ENCODE results near the gene DEF6.

DEF6 gene

DNA sequence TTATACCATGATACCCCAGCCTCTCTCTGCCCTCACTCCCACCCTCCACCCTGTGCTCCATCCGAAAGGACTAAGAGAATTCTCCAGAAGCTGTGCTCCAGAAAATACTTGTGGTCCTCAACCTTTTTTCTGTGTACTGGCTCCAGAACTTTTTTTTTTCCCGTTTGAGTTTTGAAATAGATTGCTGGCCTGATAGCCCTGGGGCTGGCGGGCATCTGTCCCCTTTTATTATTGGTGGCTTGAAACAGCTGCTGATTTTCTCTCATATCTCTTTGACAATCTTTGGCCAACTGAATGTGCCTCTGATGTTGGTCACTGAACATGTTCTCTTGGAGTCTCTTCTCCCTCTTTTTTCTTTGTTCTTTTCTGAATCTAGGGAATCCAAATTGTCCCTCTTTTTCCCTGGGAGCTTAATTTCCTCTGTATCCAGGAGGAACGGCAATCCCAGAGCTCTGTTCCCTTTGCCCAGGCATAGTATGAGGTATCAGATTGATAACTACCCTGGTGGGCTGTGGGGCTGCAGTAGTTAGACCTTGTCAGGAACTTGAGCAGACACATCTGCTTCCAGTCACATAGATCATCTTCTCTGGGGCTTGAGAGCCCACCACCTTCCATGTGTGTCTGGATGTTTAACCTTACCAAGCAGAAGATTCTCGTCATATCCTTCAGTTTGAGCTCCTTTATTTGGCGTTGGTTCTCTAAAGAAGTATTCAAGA is 46.4 kb downstream of the DEF6 start:
- no peak for DNase-seq (ENCODE audit: low read depth in 2 of 2)

DNA sequence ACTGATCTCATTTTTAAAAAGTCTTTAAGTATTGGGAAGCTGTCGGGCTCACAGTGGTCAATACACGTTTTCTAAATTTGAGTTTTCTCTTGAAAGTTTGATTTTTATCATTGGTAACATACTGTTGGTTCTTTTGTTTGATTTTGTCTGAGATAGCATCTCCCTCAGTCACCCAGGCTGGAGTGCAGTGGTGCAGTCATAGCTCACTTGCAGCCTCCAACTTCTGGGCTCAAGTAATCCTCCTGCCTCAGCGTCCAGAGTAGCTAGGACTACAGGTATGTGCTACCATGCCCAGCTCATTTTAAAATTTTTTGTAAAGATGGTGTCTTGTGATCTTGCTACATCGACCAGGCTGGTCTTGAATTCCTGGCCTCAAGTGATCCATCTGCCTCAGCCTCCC is 53.8 kb downstream of the DEF6 start:
- DNase-seq (ENCODE audit: low read depth in 2 of 2), result no peak

DNA sequence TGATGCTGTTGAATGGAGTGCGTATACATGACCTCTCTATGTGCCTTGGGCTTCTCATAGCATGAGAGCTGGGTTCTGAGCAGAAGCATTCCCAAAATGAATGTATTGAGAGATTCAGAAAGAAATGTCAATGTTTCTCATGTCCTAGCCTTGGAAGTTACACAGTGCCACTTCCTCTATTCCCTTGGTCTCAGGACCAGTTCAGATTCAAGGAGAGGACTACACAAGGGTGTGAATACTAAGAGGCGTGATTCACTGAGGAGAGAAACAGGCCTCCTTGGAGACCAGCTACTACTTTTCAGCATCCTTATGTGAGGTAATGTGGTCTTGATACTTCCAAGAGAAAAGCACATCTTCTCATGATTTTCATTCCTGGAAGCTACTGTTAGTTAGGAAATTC is 55.1 kb downstream of the DEF6 start:
- no peak for DNase-seq (ENCODE audit: low read depth in 2 of 2)

DNA sequence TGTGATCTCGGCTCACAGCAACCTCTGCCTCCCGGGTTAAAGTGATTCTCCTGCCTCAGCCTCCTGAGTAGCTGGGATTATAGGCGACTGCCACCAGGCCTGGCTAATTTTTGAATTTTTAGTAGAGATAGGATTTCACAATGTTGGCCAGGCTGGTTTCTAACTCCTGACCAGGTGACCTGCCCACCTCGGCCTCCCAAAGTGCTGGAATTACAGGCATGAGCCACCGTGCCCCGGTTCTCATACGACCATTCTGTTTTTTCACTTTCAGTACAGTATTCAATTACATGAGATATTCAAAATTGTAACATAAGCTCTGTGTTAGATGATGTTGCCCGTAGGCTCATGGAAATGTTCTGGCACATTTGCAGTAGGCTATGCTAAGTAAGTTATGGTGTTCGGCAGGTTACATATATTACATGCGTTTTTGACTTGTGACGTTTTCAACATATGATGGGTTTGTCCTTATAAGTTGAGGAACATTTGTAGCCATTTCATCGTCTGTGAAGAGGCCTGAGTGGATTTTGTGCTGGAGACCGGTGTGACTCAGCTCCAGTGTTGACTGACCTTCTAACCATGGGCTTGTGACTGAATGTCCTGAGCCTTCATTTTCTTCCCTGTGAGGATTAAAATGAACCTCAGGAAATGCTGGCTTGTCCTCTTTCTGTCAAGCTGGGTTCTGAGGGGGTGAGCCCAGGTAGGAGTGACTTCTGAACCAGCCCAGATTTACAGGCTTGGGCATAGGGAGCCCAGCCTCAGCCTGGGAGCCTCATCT is 56.9 kb downstream of the DEF6 start:
- no peak for DNase-seq (ENCODE audit: low read depth in 2 of 2)

DNA sequence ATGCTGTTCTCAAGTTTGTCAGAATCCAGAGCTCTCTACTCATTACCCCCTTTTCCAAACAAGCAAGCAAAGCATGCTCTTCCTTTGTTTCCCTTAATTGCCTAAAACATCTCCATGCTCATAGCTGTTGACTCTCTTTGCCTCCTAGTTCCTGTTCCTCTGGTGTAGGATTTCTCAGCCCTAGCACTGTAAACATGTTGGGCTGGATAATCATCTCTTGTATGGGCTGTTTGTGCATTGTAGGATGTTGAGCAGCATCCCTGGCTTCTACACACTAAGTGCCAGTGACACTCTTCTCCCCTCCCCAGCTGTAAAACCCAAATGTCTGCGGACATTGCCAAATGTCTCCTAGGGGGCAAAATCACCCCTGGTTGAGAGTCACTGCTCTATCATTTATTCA is 58.8 kb downstream of the DEF6 start:
- DNase-seq (ENCODE audit: low read depth in 2 of 2), result no peak

DNA sequence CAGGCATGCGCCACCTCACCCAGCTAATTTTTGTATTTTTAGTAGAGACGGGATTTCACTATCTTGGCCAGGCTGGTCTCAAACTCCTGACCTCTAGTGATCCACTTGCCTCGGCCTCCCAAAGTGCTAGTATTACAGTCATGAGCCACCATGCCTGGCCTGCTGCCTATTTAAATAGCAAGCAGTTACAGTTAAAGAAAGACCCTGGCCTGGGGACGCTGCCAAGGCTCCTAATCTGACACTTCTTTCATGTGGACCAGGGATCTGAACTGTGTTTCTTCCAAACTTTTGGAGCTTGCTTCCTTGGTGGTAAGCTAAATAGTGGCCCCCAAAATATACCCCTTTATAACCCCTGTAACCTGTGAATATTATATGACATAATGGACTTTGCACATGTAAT is 60.1 kb downstream of the DEF6 start:
- no peak for DNase-seq (ENCODE audit: low read depth in 2 of 2)

DNA sequence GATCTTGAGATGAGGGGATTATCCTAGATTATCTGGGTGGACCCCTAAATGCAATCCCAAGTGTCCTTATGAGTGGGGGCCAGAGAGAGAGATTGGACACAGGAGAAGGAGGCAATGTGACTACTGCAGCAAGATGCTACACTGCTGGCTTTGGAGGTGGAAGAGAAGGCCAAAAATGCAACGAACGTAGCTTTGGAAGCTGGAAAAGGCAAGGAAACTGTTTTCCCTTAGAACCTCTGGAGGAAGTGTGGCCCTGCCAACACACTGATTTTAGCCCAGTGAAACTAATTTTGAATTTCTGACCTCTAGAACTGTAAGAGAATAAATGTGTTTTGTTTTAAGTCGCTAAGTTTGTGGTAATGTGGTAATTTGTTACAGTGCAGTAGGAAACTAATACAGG is 60.5 kb downstream of the DEF6 start:
- no peak for DNase-seq (ENCODE audit: low read depth in 2 of 2)

DNA sequence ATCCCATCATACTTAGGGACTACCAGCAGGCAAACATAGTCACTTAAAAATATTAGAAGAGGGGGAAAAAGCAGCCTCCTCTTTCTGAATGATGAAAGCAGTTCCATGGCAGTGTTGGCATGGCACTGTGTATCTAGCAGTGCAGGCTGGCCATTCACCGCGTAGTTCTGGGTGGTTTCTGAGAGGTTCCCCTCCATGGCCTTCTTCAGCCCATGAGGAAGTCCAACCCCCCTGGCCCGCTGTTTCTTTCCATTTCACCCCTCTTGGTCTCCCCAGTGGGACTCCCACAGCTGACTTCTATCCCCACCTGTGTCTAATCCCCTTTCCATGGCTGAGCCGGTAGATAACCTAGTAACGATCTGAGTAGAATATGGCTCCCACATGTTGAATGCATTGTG is 61.7 kb downstream of the DEF6 start:
- no peak for DNase-seq (ENCODE audit: low read depth in 2 of 2)

DNA sequence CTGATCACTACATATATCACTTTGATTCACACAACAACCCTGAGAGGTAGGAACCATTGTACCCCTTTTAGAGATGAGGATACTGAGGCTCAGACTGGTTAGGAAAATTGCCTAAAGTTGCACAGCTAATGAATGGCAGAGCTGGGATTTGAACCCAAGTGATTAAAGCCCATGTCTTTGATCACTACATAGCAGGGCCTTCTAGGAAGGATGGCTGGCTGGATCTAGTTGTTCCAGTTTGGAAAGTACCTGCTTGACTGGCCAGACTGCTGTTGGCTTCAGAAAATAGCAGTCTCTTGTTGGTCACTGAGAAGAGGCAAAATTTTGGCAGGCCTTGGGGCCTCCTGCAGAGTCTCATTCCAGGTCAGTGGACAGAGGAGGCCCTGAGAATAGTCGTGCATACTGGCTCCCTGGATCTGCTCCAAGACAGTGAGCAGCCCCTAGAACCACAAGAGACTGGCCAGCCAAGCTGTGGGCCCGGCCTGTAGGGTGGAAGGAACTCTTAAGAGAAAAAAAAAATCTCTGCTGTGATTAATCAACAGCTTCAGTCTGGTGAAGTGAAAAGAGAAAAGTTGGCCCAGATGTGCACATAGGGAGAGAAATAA is 62.2 kb downstream of the DEF6 start:
- DNase-seq (ENCODE audit: low read depth in 2 of 2), result no peak

DNA sequence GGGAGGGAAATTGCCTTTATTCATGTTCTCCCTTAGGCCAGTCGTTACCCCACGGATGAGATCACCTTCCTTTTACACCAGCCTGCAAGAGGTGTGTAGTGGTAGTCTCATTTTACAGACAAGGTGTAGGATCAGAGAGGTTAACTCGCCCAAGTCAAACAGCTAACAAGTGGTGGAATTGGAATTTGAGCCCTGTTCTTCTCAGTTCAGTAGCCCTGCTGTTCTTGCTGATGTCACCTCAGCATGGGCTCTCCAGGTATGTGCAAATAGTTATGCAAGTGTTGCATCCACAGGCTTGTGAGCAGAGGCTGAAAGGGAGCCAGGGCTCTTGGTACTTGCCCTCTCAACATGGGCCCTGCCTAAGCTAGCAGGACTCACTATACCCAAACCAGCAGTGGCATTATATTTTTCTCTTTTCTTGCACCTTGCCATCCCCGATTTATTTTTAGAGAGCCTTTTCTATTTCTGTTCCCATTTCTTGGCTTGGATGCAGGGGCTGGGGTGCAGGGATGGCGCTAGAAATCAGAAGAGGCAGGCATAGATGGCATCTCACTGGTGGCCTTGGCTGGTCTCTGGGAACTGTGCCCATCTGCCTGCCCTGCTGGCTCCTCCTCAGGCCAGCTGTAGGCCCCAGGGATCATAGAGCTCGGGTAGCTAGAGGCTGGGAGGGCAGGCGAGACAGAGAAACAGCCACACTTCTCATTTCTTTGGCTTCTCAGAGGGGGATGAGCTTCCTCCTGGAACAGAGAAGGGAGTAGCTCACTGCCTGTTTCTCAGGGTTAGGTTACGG is 62.9 kb downstream of the DEF6 start:
- DNase-seq (ENCODE audit: low read depth in 2 of 2), result no peak

DNA sequence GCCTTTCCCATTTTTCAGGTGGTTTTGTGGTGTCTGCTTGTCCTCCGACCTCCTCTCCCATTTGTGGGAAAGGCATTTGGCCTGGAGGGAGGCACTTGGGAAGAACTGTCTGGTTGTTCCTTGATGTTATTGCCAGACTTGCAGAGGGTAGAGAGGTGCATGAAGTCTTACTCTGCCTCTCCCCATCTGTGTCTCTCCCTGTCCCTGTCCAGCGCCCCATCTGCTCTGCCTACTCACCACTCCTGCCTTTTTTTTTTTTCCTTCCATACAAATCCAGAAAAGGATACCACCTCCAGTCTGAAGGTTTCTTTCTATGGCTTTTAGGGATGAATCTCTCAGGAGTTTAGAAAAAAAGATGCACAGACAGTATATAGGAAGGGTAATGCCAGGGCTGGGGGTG is 64.6 kb downstream of the DEF6 start:
- DNase-seq (ENCODE audit: low read depth in 2 of 2), result no peak

DNA sequence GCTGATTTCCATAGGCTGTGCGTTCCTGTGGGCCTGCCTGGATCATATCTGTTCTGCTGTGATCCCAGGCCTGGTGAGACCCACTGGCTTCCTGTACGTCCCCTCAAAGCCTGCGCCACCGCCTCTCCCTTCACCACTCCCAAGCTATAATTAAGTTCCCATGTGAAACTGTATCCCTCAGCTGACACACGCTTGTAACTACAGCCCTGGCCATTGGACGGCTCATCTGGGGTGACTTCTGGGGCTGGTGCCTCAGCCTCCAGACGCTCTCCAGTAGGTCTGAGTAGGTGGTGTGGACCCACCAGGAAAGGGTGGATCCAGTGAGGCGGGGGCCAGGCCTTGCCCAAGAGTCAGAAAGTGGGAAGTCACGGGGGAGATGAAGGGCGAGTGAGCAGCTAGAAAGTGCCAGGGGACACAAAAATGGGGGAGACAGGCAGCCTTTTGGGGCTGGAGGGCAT is 65.7 kb downstream of the DEF6 start:
- DNase-seq (ENCODE audit: low read depth in 2 of 2), result no peak

DNA sequence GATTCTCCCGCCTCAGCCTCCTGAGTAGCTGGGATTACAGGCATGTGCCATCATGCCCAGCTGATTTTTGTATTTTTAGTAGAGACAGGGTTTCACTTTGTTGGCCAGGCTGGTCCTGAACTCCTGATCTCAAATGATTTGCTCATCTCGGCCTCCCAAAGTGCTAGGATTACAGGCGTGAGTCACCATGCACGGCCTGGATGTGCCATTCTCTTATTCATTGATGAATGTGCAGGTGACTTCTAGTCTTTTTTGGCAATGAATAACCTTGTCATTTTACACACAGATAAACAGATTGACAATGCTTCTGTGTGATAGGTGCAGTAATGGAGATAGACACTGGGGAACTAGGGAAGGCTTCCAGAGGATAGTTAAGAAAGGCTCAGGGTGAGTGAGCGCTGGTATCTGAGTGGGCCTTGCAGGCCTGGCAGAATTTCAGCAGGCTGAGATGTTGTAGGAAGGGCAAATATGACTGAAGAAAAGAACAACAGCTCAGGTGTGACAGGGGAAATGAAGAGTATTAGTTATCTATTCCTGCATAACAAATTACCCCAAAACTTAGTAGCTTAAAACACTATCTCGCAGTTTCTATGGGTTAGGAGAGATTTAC is 68.1 kb downstream of the DEF6 start:
- no peak for DNase-seq (ENCODE audit: low read depth in 2 of 2)

DNA sequence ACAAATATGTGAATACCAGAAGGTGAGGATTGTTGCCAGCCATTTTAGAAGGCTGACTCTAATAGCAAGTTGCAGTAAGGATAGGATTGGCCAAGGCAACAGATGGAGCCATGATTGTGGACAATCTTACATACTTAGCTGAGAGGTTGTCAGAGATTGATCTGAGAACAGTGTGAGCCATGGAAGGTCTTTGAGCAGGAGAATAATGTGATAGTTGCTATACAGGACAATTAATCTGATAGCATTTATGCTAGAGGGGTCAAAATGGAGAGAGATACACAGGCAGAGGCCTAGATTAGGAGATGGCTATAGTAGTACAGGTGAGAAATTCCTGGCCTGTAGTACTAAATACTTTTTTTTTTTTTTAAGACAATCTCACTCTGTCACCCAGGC is 68.6 kb downstream of the DEF6 start:
- no peak for DNase-seq (ENCODE audit: low read depth in 2 of 2)

DNA sequence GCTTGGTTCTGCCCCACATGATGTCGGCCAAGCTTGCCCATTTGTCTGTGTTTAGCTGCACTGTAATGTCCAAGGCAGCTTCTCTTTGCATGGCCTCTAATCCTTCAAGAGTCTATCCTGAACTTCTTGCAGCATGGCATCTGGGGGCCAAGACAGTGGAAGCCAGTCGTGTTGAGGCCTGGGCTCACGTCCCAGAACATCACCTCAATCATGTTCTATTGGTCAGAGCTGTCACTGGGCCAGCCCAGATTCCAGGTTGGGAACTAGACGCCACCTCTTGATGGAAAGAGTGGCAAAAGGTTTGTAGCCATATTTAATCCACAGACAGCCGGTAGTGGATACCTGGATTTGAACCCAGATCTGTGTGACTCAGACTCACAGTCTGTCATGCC is 70.0 kb downstream of the DEF6 start:
- no peak for DNase-seq (ENCODE audit: low read depth in 2 of 2)

DNA sequence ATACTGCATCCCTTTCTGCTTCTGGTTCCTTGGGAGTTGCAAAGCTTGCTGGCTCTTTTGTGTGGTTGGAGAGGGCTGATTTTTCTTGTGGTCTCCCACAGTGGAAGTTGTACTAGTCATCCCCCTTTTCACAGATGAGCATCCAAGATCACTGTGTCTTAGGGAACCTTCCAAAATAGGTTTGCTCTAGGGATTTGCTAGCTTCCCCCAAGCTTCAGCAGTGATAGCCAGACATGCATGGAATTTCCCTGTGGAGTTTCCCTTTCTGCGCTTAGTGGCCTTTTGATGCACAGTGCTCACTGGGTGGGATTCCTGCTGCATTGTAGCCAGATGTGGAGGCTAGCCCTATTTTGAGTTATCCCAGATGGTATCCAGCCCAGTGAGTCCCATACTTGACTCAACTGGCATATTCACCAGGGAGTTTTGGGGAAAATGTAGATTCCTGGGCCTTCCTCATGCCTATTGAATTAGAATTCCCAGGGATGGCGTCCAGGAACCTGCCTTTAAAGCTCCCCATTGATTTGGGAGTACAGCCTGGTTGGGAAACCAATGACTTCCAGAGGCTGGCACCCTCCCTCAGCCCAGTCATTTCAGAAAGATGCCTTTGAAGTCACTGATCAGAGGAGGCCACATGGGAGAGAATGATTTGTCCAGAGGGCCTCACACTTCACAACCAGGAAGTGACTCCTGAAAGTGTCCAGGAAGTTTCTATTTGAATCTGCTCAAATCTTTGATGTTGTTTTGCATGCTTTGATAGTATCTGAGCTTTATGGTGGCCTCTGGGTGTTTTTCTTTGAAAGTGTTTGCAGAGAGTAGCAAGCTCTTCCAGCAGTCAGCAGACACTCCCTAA is 70.6 kb downstream of the DEF6 start:
- DNase-seq (ENCODE audit: low read depth in 2 of 2), result peak; percentile 14 to 31

DNA sequence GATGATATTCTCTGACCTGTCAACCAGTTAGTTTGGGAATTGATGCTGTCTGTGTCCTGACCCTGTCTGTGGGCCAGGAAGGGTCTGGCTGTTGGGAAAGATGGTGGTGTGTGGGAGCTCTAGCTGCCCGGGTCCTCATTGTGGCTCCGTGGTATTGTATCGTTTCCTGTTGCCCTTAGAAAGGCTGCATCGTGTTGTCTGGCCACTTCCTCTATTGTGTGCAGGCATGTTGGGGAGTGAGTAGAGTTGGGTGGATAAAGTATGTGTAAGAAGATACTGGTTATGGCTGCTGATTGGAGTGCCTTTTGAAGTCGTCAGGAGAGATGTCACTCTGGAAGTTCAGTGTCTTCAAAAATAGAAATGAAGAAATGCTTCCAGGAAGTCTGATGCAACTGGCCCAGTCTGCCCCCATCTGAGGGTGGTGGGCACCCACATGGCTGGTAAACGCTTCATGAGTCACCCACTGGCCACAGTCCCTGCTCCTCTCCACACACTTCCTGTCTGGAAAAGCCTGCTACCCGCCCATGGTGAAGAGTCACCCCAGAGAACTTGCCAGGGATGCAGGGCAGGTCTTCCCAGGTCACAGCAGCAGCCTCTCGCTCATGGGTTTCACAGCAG is 72.6 kb downstream of the DEF6 start:
- DNase-seq (ENCODE audit: low read depth in 2 of 2), result peak in 1 of 2 donors; percentile 25

DNA sequence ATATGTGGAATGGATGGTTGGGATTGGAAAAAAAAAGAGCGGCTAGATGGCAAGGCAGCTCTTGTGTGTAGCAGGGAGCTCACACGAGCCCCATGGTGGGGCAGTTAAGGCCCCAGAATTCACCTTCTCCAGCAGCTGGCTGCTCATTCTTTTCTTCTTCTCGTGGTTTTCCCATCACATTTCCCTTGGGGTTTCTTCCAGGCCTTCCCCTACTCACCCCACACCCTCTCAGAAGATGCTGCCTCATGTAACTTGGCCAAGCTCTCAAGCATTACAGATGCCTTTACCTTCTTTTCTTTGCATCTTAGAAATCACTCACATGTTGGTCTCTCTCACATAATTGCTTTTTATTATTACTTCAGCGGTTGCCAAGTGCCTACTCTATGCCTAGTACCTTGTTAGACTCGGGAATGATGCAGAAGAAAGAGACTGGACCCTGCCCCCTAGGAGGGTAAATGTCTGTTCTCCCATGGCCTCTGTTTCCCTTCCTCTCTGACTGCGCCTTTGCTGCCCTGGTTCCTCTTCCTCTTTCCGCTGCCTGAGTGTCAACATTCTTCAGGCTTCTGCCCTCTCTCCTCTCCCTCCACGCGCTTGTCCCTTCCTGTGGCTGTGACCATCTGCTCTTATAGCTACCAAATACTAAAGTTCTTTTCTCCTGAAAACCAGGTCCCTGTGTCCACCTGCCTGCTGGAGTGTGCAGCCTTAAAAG is 73.3 kb downstream of the DEF6 start:
- DNase-seq (ENCODE audit: low read depth in 2 of 2), result no peak
